Esophagus squamous epithelium (tissue), 5 donors: Measurements from ENCODE around the gene DNAJB1. TPM values are rescaled to one million over a fixed set of nuclear protein-coding genes. Genes with fewer than 3 reads are reported as not detected.
"Not testable (repeated sequence)": the region's sequence is repeated elsewhere in the genome, so short reads cannot be mapped to it uniquely, and the experiment has no call there.

ENCODE experiments used
- DNase-seq: peaks from one replicate; lab custom pipeline; 2025; lab: John Stamatoyannopoulos, UW
- H3K27ac ChIP-seq, 4 donors: fragments of 200-600 bp; sonication (generic); one replicate each; pipeline ENCODE4 v1.5.1; 2016 to 2019; ENCODE audit warnings: mild to moderate bottlenecking in 1 of 4
- H3K27me3 ChIP-seq, 4 donors: fragments of 200-600 bp; sonication (generic); 1 replicate in 3 of 4; 2 replicates in 1 of 4; pipeline versions ENCODE4 v1.5.1 to v1.6.0; 2017 to 2021; ENCODE audit warnings: antibody characterized with exemption in 1 of 4
- H3K36me3 ChIP-seq, 3 donors: fragments of 200-600 bp; sonication (generic); one replicate each; pipeline ENCODE4 v1.5.1; 2016 to 2019
- H3K4me1 ChIP-seq, 3 donors: fragments of 200-600 bp; sonication (generic); one replicate each; pipeline ENCODE4 v1.5.1; 2017 to 2019
- H3K4me3 ChIP-seq, 4 donors: fragments of 200-600 bp; sonication (generic); 1 replicate in 3 of 4; 2 replicates in 1 of 4; pipeline ENCODE4 v1.5.1; 2016 to 2019; ENCODE audit warnings: mild to moderate bottlenecking in 2 of 4, moderate library complexity in 1 of 4
- H3K9me3 ChIP-seq, 3 donors: fragments of 200-600 bp; sonication (generic); one replicate each; pipeline ENCODE4 v1.5.1; 2016 to 2019
- CTCF ChIP-seq, 6 experiments: fragments of 450-650 bp in 4 of 6; fragments of 200-600 bp in 2 of 6; sonication (generic) in 2 of 6; IDR thresholded peaks; one replicate each; pipeline ENCODE4 v1.5.1; 2016 to 2019; ENCODE audit warnings: antibody characterized with exemption in 6 of 6, mild to moderate bottlenecking in 4 of 6, moderate library complexity in 4 of 6
- POLR2A ChIP-seq, 4 donors: fragments of 450-650 bp; IDR thresholded peaks; one replicate each; pipeline ENCODE4 v1.6.1; 2017; ENCODE audit warnings: antibody characterized with exemption in 4 of 4, mild to moderate bottlenecking in 4 of 4, moderate library complexity in 3 of 4
- WGBS, 2 donors: methylation state at CpG; one replicate each; pipeline ENCODE4 v1.1.5; 2018; 5-methylcytosine and 5-hydroxymethylcytosine counted together
- intact Hi-C: fragments of 100-400 bp; cut with DNase I; formaldehyde crosslinking; loops from one replicate; pipeline ENCODE4 v1.15.0; 2022
- total RNA-seq, 4 donors: library from RNA; depleted of rRNA; stranded (reverse); fragments of >200 nt; gene quantifications; one replicate each; pipeline ENCODE4 v1.1.0, GENCODE V29; 2016
- donor health status: DM: yes; HTN: yes; CAD: no.

The DNAJB1 gene
- total RNA-seq, 4 donors from 2014 or later, result 182 to 294 (median 224) TPM

DNA sequence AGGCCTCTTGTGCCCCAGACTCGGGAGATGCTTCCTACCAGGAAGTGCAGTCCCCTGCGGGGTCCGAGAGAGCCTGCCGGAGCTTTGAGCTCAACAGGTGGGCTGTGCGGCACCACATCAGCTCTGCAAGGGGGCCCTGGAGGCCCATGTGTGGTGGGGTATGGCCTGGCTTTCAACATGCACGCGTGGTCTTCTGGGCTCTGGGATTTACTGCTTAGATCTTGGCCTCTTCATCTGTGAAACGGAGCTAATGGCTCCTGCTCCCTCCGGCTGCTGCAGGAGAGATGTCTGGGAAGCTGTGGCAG is 35.7 kb upstream of the DNAJB1 start:
- Histone ChIP-seq H3K4me3 (peak overlapping the region in 3 of 4 donors; percentile 0 to 38 (median 25)), H3K27ac (peak overlapping the region; percentile 80 to 91 (median 88)), H3K4me1 (peaks cover 34 to 100% (median 52%) of the 10 kb centered on the region in 3 donors), H3K9me3 (no peaks in the 10 kb centered on the region), H3K36me3 (peaks cover 0 to 34% (median 0%) of the 10 kb centered on the region in 3 donors), H3K27me3 (no peaks in the 10 kb centered on the region)
- WGBS, 2 donors, result 0% methylated on average over 1 of the region's 9 CpGs; no CpG with 5 or more reads in 1 of the 2 donors
- TF ChIP-seq CTCF (IDR thresholded peaks at IDR 0.05) (no peak), POLR2A (IDR thresholded peaks at IDR 0.05) (no peak)
- intact Hi-C loops, result loop anchor here (10.0 kb wide), 1 partner anchor 49 kb away; no protein-coding TSS in a partner anchor
- DNase-seq, result no peak

- H3K4me3 ChIP-seq, result peak overlapping the region in 3 of 4 donors; percentile 0 to 38 (median 25)
- no peak for DNase-seq
- intact Hi-C loops, result loop anchor here (10.0 kb wide), 1 partner anchor 48 kb away; no protein-coding TSS in a partner anchor
- peaks cover 0 to 34% (median 0%) of the 10 kb centered on the region in 3 donors for H3K36me3 ChIP-seq
- TF ChIP-seq CTCF (IDR thresholded peaks at IDR 0.05) (no peak), POLR2A (IDR thresholded peaks at IDR 0.05) (no peak)
- no peaks in the 10 kb centered on the region for H3K27me3 ChIP-seq
- H3K9me3 ChIP-seq, result no peaks in the 10 kb centered on the region
- peaks cover 34 to 98% (median 52%) of the 10 kb centered on the region in 3 donors for H3K4me1 ChIP-seq
- 71 to 77% methylated on average over 11 to 19 of the region's 35 CpGs for WGBS, 2 donors
- H3K27ac ChIP-seq, result peak overlapping the region; percentile 80 to 91 (median 88)
These were observed 35.1 kb upstream of the DNAJB1 start for GRCh38 chr19:14553042-14553938.

DNA sequence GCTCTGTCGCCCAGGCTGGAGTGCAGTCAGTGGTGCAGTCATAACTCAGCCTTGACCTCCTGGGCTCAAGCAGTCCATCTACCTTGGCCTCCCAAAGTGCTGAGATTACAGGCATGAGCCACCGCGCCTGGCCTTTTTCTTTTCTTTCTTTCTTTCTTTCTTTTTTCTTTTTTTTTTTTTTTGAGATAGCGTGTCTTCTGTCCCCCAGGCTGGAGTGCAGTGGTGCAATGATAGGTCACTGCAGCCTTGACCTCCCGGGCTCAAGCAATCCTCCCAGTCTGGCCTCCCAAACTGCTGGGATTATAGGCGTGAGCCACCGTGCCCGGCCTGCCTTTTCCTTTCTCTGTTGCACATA is 33.8 kb upstream of the DNAJB1 start:
- not testable (repeated sequence) for DNase-seq, H3K9me3 ChIP-seq, H3K27me3 ChIP-seq, H3K4me3 ChIP-seq
- Histone ChIP-seq H3K27ac (peak overlapping the region in 3 of 4 donors; percentile 80 to 91 (median 91)), H3K4me1 (peaks cover 32 to 93% (median 51%) of the 10 kb centered on the region in 3 donors), H3K36me3 (peaks cover 0 to 41% (median 0%) of the 10 kb centered on the region in 3 donors)
- intact Hi-C loops, result loop anchor here (10.0 kb wide), 1 partner anchor 47 kb away; no protein-coding TSS in a partner anchor
- 63 to 78% methylated on average over 8 of the region's 8 CpGs for WGBS, 2 donors

- not testable (repeated sequence) for H3K27me3 ChIP-seq, H3K9me3 ChIP-seq, H3K4me3 ChIP-seq, DNase-seq
- H3K4me1 ChIP-seq, result peaks cover 26 to 93% (median 45%) of the 10 kb centered on the region in 3 donors
- peaks cover 0 to 47% (median 0%) of the 10 kb centered on the region in 3 donors for H3K36me3 ChIP-seq
- intact Hi-C loops, result loop anchor here (10.0 kb wide), 1 partner anchor 47 kb away; no protein-coding TSS in a partner anchor
- TF ChIP-seq CTCF (IDR thresholded peaks at IDR 0.05), result peak; percentile 12 to 74 (median 56)
- TF ChIP-seq POLR2A (IDR thresholded peaks at IDR 0.05), result peak in 1 of 4 donors; percentile 30
- WGBS, 2 donors, result 29 to 47% methylated on average over 8 to 9 of the region's 12 CpGs
- H3K27ac ChIP-seq, result peak overlapping the region; percentile 79 to 91 (median 86)
These were observed 33.2 kb upstream of the DNAJB1 start for GRCh38 chr19:14551134-14552005.

DNA sequence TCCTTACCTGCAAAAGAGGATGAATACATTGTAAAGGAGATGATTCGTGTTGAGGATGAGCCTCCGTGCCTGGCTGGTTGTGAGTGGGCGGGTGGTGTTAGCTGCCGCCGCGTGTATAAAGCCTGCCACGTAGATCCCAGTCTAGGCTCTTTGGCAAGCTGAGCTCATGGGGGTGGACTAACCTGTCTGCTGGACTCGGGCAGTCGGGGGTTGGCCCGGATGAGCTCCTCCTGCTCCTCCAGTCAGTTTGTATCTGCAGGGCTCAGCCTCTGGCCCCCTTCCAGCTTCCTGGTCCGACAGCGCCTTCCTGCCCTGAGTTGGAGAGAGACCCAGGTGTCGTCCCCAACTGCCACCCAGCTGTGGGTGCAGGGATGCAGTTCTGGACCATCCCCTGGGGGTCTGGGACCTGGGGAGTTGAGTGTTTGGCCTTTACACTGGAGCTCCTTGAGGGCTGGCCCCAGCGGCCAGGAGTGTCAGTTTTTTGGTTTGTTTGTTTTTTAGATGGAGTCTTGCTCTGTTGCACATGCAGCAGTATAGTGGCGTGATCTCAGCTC is 32.1 kb upstream of the DNAJB1 start:
- intact Hi-C loops, result loop anchor here (10.0 kb wide), 1 partner anchor 45 kb away; no protein-coding TSS in a partner anchor
- DNase-seq, result no peak
- Histone ChIP-seq H3K4me3 (no peak overlapping the region), H3K27ac (peak overlapping the region; percentile 79 to 91 (median 86)), H3K4me1 (peaks cover 27 to 93% (median 48%) of the 10 kb centered on the region in 3 donors), H3K27me3 (no peaks in the 10 kb centered on the region), H3K36me3 (peaks cover 0 to 52% (median 0%) of the 10 kb centered on the region in 3 donors), H3K9me3 (no peaks in the 10 kb centered on the region)
- 33 to 61% methylated on average over 8 to 13 of the region's 15 CpGs for WGBS, 2 donors
- TF ChIP-seq CTCF (IDR thresholded peaks at IDR 0.05), result no peak
- no peak for TF ChIP-seq POLR2A (IDR thresholded peaks at IDR 0.05)
